MM.1S (cell line): Measurements from ENCODE around the gene ABCB4.

Source experiments
- DNase-seq: peaks from one replicate; pipeline ENCODE4 v3.0.0-alpha.2; 2015
- H2AFZ ChIP-seq: fragments of 300-600 bp; sonication (generic); 2 replicates; pipeline ENCODE4 v1.6.0; 2016; ENCODE audit warnings: antibody characterized with exemption, low read length
- H3F3A ChIP-seq: fragments of 300-600 bp; sonication (generic); 2 replicates; pipeline ENCODE4 v1.6.1; 2016; ENCODE audit warnings: mild to moderate bottlenecking, antibody characterized with exemption, low read length, moderate library complexity, mixed read lengths; ENCODE audit not compliant: insufficient read depth
- H3K27ac ChIP-seq: fragments of 300-600 bp; sonication (generic); 2 replicates; pipeline ENCODE4 v1.5.1; 2016; ENCODE audit warnings: mild to moderate bottlenecking, low read length
- H3K27me3 ChIP-seq: fragments of 300-600 bp; sonication (generic); replicated peaks from 2 replicates; pipeline ENCODE4 v1.6.0; 2016; ENCODE audit warnings: low read length; ENCODE audit not compliant: insufficient read depth
- H3K36me3 ChIP-seq: fragments of 300-600 bp; sonication (generic); replicated peaks from 2 replicates; pipeline ENCODE4 v1.6.1; 2016; ENCODE audit warnings: mild to moderate bottlenecking, low read length, mixed read lengths; ENCODE audit not compliant: insufficient read depth
- H3K4me1 ChIP-seq: fragments of 300-600 bp; sonication (generic); 2 replicates; pipeline ENCODE4 v1.6.1; 2016; ENCODE audit warnings: low read length, mixed read lengths
- H3K4me2 ChIP-seq: fragments of 300-600 bp; sonication (generic); 2 replicates; pipeline ENCODE4 v1.6.0; 2016; ENCODE audit warnings: low read depth, low read length
- H3K4me3 ChIP-seq: fragments of 300-600 bp; sonication (generic); 2 replicates; pipeline ENCODE4 v1.5.1; 2016; ENCODE audit warnings: low read length, mixed read lengths
- H3K79me2 ChIP-seq: fragments of 300-600 bp; sonication (generic); 2 replicates; pipeline ENCODE4 v1.6.1; 2016; ENCODE audit warnings: mixed run types, low read length, mixed read lengths
- H3K9ac ChIP-seq: fragments of 300-600 bp; sonication (generic); 2 replicates; pipeline ENCODE4 v1.6.1; 2016; ENCODE audit warnings: low read length, mixed read lengths
- H3K9me2 ChIP-seq: fragments of 300-600 bp; sonication (generic); replicated peaks from 2 replicates; pipeline ENCODE4 v1.6.1; 2016; ENCODE audit warnings: mild to moderate bottlenecking, low read length, mixed read lengths; ENCODE audit not compliant: insufficient read depth
- H3K9me3 ChIP-seq: fragments of 300-600 bp; sonication (generic); replicated peaks from 2 replicates; pipeline ENCODE4 v1.6.1; 2016; ENCODE audit warnings: mild to moderate bottlenecking, low read length, mixed read lengths; ENCODE audit not compliant: insufficient read depth
- H4K20me1 ChIP-seq: fragments of 300-600 bp; sonication (generic); 2 replicates; pipeline ENCODE4 v1.6.1; 2016; ENCODE audit warnings: mild to moderate bottlenecking, low read length, moderate library complexity, mixed read lengths; ENCODE audit not compliant: insufficient read depth
- EZH2 ChIP-seq: fragments of 300-600 bp; sonication (generic); optimal IDR thresholded peaks from 2 replicates; pipeline ENCODE3; 2017; ENCODE audit warnings: low read depth, mild to moderate bottlenecking, antibody characterized with exemption, low read length, mixed read lengths
- EZH2phosphoT487 ChIP-seq: fragments of 300-600 bp; sonication (generic); IDR thresholded peaks from 2 replicates; pipeline ENCODE4 v1.6.1; 2018; ENCODE audit warnings: antibody characterized with exemption, low read length
- TF ChIP-seq, protein P1 (sequence below): fragments of 300-600 bp; sonication (generic); IDR thresholded peaks from 2 replicates; pipeline ENCODE4 v1.5.1; 2016; ENCODE audit warnings: antibody characterized with exemption, low read length, mixed read lengths

Gene ABCB4

GRCh38 chr7:87451187-87451586 lies 24.3 kb downstream of the ABCB4 start:
- Histone ChIP-seq H3F3A (0 out of 2 replicates have a peak, but pooled peaks cover 1% of the 10 kb centered on the region), H3K4me2 (no peak overlapping the region), H3K9ac (no peak overlapping the region), H3K79me2 (no peaks in the 10 kb centered on the region), H2AFZ (no peak overlapping the region), H3K4me3 (no peak overlapping the region), H3K27ac (no peak overlapping the region), H4K20me1 (no peaks in the 10 kb centered on the region), H3K9me3 (no peaks in the 10 kb centered on the region), H3K4me1 (0 out of 2 replicates have a peak, but pooled peaks cover under 1% of the 10 kb centered on the region), H3K36me3 (no peaks in the 10 kb centered on the region), H3K9me2 (no peaks in the 10 kb centered on the region), H3K27me3 (no peaks in the 10 kb centered on the region)
- TF ChIP-seq EZH2phosphoT487: no peak
- TF ChIP-seq, protein P1, sequence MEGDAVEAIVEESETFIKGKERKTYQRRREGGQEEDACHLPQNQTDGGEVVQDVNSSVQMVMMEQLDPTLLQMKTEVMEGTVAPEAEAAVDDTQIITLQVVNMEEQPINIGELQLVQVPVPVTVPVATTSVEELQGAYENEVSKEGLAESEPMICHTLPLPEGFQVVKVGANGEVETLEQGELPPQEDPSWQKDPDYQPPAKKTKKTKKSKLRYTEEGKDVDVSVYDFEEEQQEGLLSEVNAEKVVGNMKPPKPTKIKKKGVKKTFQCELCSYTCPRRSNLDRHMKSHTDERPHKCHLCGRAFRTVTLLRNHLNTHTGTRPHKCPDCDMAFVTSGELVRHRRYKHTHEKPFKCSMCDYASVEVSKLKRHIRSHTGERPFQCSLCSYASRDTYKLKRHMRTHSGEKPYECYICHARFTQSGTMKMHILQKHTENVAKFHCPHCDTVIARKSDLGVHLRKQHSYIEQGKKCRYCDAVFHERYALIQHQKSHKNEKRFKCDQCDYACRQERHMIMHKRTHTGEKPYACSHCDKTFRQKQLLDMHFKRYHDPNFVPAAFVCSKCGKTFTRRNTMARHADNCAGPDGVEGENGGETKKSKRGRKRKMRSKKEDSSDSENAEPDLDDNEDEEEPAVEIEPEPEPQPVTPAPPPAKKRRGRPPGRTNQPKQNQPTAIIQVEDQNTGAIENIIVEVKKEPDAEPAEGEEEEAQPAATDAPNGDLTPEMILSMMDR: no peak
- no peak for TF ChIP-seq EZH2
- no peak for DNase-seq

DNA sequence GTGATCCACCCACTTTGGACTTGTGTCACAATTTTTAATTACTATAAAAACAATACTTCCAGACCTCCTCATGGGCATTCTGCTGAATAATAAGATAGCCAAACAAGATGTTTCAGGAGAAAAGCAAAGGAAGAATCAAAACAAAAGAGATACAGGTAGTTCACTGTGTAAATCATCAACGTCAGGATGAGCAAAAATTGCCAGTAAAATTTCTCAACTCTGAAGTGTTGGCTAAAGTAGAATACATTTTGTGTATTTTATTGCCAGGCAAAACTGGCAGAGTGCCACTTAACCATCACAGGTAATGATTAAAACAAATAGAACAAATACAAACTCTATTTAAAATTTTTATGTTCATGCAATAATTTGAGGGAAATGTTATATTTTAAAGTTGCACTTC lies 24.8 kb downstream of the ABCB4 start:
- TF ChIP-seq, protein P1: no peak
- no peak for TF ChIP-seq EZH2phosphoT487
- TF ChIP-seq EZH2: no peak
- Histone ChIP-seq H3K4me2 (no peak overlapping the region), H3K9ac (no peak overlapping the region), H4K20me1 (no peaks in the 10 kb centered on the region), H3K27ac (no peak overlapping the region), H3K79me2 (no peaks in the 10 kb centered on the region), H3K4me1 (peaks cover 5% of the 10 kb centered on the region; the same call in 1 of the 2 replicates), H3K9me3 (no peaks in the 10 kb centered on the region), H3F3A (peaks cover 6% of the 10 kb centered on the region; the same call in 1 of the 2 replicates), H3K4me3 (no peak overlapping the region), H3K9me2 (no peaks in the 10 kb centered on the region), H3K27me3 (no peaks in the 10 kb centered on the region), H3K36me3 (no peaks in the 10 kb centered on the region), H2AFZ (no peak overlapping the region)
- DNase-seq: no peak

DNA sequence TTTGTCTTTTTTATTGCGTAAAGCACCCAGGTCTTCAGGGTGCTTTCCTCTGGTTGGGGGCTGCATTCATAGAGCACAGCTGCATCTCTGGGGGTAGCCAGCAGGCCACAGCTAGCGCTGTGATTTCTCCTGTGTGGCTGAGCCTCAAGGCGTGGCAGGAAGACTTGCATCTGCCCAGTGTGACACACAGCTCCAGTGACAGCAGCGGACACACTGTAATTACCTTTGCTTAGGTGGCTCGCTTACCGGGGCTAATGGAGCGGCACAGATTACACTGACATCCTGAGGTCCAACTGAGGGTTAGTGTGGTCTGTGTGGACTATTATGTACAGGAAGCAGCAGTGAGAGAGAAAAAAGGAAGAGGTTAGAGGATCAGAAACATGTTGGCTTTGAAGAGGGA lies 27.1 kb downstream of the ABCB4 start:
- DNase-seq: no peak
- Histone ChIP-seq H3K36me3 (no peaks in the 10 kb centered on the region), H3K4me2 (no peak overlapping the region), H3K9me3 (no peaks in the 10 kb centered on the region), H3K79me2 (no peaks in the 10 kb centered on the region), H3K4me1 (peaks cover 9% of the 10 kb centered on the region; the same call in 1 of the 2 replicates), H3K9me2 (no peaks in the 10 kb centered on the region), H3K4me3 (no peak overlapping the region), H3K9ac (no peak overlapping the region), H3K27me3 (no peaks in the 10 kb centered on the region), H3F3A (peaks cover 9% of the 10 kb centered on the region; the same call in 1 of the 2 replicates), H2AFZ (no peak overlapping the region), H4K20me1 (no peaks in the 10 kb centered on the region), H3K27ac (no peak overlapping the region)
- TF ChIP-seq EZH2phosphoT487 (no peak), EZH2 (no peak)
- TF ChIP-seq, protein P1: no peak
